Jurkat, Clone E6-1 (cell line): Measurements from ENCODE around the gene SLC39A12.

Experiments used
- DNase-seq: peaks from one replicate; pipeline ENCODE4 v3.0.0-alpha.2; 2011; ENCODE audit warnings: low read depth, low spot score
- H3K4me3 ChIP-seq: 2 replicates; pipeline ENCODE4 v1.5.1; 2011; ENCODE audit warnings: mild to moderate bottlenecking, low read length, control low read depth, moderate library complexity

The SLC39A12 gene

DNA sequence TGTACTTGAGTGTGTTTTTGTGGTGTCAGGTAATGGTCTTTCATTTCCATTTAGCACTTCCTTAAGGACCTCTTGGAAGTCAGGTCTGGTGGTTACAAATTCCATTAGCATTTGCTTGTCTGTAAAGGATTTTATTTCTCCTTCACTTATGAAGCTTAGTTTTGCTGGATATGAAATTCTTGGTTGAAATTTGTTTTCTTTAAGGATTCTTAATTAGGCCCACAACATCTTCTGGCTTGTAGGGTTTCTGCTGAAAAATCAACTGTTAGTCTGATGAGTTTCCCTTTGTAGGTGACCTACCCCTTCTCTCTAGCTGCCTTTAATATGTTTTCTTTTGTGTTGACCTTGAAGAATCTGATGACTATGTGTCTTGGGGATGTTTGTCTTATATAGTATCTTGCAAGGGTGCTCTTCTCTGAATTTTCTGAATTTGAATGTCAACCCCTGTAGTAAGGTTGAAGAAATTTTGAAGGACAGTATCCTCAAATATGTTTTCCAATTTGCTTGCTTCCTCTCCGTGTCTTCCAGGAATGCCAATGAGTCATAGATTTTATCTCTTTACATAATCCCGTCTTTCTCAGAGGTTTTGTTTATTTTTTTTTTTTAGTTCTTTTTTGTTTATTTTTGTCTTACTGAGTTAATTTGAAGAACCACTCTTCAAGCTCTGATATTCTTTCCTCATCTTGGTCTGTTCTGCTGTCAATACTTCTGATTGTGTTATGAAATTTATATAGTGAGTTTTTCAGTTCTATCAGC is 70.2 kb downstream of the SLC39A12 start:
- H3K4me3 ChIP-seq: no peak overlapping the region
- no peak for DNase-seq

DNA sequence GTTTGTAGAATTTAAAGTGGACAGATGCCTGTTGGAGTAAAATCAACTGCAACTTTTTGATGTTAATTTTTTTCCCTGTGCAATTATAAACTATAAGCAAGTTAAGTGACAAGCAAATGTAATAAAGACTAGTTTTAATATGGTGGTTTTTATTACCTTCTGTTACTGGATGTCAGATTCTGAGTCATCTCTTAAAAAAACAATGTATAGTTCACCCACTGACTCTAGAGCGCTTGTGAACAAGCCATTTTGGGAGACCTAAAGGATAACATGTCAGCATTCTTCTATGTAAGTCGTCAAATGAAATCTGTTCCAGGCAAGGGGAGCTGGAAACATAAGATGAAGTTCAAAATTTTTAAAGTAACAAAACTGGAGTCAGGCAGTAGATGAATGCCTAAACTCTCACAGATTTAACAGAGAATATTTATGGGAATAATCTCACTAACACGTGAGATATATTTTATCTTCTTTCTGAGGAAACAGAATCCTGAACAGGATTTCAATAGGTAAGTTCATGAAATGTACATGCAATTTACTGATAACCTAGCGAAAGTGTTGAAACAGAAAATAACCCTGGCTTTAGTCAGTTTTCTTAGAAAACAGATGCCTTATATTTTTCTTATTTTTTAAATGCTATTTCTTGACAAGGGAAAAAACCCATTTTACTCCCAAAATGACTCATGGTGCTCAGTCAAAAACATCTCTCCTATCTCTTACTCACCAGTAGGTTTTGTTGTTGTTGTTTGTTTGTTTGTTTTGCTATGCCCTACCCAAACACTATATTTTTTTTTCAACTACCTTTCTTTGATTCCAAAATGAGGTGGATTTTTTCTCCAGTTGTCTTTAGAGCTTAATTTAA is 91.7 kb downstream of the SLC39A12 start:
- no peak for DNase-seq
- H3K4me3 ChIP-seq: no peak overlapping the region

DNA sequence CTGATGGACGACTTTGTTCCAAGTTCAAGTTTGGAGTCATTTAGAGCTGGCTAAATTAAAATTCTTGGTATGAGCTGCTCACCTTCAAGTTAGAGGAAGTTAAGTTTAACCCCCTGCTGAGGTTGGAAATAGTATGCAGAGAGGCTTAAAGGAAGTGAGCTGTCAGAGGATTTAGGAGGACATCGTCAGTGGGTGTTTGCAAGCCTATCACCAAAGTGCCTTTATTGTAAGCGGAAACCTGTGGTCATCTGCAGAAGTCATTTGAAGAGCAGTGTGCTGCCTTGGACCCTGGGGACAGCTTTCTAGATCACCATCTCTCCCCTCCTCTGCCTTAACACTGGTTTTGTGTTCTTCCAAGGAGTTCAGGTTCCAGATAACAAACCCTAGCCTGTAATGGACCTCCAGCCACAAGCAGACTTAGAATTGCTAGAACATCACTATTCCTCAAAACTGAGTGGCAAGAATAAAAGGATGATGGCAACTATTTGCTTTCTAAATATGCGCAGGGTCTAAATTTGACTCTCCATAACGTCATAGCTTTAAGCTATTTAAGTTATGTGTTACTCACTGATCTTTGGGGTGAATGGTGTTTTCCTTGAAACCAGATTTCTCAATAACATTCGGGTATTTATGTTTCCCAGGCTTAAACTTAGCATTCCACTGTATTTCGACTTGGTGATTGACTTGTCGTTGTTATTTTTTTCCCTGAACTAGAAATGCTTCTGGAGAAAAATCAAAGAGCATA is 93.4 kb downstream of the SLC39A12 start:
- no peak for DNase-seq
- no peak overlapping the region for H3K4me3 ChIP-seq

DNA sequence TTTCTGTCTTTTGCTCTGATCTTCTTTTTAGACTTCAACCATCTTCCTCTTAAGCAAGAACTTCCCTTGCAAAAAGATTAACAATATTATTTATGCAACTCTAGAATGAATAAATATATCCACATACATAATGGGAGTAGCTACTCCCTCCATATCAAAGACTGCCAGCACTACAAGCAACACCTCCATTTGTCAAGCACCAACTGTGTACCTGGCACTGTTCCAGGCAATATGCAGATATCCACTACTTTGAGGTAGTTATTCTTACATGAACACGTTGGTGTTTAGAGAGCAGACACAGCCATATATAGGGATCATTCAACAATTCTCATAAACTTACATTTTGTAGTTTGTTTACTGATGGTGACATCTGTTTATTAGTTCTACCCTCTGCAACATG is 104.9 kb downstream of the SLC39A12 start:
- H3K4me3 ChIP-seq: no peak overlapping the region
- DNase-seq: no peak

DNA sequence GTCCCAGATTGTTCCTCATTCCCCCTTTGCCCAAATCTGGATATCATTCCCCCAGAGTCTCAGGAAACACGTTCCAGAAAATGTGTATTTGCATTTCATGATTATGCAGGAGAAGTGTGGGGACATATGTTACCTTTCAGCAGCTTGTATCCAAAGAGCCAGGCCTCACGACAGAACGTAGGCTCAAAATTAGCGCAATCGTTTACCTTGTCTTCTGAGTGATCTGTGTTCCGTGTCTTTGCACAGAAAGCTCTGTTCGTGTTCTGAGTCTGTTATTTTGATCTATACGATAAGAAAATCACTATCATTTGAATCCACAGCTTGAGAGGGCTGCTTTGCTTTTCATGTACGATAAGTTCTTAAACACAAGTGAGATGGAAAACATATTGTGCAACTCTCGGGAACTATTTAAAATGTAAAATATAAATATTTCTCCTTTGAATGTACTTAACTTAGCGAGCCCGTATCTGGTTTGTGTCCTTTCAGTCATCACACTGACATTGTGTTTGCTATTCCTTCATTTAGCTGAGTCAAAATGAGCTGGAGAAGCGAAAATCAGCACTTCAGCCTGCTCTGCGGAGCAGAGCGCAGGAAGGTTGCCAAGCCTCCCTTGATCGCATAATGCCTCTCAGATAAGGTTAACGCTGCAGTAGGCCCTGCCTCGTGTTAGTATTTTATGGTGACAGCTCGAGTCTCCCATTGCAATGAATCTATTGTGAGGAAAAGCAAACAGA is 108.3 kb downstream of the SLC39A12 start:
- DNase-seq: no peak
- H3K4me3 ChIP-seq: no peak overlapping the region

DNA sequence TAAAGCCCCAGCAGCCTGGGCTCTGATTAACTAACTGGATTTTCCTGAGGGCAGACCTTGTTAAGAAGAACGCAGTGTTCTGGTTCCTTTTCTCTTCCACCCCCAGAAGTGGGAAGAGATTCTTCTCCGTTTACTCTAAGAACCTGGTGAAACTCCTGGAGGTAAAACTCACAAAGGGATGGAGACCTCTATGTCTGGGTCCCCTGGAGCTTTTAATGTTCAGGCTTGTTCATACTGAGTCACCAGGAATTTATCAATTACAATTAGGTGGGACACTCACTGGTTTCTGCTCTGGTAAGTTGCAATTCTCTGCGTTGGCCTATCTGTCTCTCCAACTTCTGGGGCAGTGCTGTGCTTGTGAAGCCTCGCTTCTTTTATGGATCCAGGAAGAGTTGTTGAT is 115.2 kb downstream of the SLC39A12 start:
- no peak overlapping the region for H3K4me3 ChIP-seq
- DNase-seq: no peak

DNA sequence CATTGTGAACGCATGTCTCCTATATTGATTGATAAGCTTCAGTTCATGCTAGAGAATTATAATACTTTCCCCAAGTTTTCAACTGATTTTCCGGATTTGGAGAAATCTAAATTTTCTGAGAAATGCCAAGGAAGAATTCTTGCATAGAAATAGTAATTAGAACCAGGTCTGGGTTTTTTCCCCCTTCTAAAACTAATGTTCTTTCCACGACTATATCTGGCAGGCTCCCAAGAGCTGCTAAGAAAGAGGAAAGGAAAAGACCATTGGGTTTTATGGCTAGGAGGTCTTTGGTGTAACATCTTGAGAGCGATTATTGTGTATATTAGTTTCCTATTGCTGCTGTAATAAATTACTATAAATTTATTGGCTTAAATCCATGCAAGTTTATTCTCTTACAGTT is 116.7 kb downstream of the SLC39A12 start:
- H3K4me3 ChIP-seq: no peak overlapping the region
- DNase-seq: no peak

DNA sequence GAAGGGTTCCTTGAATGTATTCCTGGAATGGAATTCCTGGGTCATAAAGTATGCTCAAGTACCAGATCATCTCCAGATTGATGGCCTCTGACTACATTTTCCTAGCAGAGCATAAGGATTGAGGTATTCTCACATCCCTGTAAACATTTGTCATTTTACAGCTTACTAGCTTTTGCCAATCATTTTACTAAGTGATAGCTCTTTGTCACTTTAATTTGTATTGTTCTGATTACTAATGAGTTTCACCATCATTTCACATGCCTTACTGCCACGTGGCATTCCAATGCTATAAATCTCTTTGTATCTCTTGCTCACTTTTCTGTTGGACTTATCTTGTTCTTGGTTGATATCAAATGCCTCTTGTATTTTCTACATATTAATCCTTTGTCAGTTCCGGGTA is 119.9 kb downstream of the SLC39A12 start:
- no peak for DNase-seq
- H3K4me3 ChIP-seq: no peak overlapping the region

DNA sequence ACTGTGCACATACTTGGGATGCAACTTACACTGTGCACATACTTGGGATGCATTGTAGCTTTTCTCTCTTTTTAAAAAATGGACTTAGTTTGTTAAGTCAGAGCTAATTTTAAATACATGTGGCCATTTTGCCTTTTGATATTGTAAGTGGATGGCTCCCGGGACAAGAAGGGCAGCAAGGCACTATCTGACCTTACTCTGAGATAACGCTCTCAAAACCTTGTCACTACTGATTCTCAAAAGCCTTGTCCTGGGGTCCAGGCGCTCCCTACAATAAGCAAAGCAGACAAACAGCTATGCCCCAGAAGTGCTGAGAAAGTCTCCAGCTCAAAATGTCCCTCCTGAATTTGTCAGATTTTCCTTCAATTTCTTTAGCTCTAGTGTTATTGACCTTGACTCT is 121.6 kb downstream of the SLC39A12 start:
- no peak for DNase-seq
- H3K4me3 ChIP-seq: no peak overlapping the region

DNA sequence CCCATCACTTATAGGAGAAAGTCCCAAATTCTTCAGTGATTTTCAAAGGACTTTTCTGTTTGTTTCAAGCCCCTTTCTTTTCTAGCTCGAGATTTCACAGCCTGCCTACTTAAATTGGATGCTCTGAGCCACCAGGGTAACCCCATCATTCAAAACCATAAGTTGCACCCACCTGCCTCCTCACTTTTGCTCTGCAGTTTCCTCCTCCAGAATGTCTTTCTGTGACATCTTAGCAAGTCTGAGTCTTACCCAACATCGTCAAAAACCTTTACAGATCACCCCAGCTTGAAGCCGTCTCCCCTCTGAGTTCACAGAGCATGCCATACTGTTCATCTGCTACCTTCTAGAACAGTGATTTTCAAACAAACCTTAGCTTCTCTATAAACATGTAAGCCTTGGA is 124.2 kb downstream of the SLC39A12 start:
- H3K4me3 ChIP-seq: no peak overlapping the region
- DNase-seq: no peak

DNA sequence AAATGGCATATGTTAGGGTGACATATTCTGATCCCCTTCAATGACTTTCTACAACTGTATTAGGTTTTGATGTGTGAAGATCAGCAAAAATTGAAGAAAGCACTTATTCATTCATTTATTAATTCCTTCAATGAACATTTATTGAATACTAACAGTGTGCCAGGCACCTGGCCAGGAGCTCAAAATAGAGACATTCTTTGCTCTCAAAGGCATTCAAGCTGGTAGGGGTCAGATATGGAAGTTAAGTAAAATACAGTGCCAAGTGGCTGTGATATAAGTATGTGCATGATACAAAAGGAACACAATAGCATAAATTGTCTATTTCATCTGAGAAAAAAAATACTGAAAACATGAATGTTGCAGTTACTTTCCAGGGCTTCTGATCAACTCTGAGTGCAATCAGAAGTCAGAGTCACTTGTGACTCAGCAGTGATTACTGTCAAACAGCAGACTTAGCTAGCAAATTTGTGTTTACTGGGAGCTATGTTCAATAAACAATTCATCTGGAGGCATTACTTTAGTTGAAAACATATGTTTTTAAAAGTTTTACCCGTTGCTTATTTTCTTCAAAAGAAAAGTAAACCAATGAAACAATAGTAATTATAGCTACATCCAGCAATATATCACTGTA is 128.1 kb downstream of the SLC39A12 start:
- no peak for DNase-seq
- H3K4me3 ChIP-seq: no peak overlapping the region

DNA sequence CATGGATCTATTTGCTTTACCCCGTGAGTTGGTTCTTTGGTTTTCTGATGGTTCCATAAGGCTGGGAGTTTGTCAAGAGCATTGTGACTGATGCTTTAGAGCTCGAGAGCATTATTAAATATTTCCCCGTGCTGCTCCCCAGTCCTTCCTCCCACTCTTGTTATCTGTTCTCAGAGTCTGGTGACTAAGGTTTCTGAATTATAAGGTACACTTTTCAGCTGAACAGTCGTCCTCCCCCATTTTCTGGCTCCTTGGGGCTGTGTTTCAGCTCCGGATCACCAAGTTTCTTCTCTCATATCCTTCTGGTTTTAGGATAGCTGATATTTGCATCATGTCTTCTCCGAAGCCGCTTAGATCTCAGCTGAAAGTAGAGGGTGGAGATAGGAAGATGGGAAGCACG is 130.7 kb downstream of the SLC39A12 start:
- no peak for DNase-seq

DNA sequence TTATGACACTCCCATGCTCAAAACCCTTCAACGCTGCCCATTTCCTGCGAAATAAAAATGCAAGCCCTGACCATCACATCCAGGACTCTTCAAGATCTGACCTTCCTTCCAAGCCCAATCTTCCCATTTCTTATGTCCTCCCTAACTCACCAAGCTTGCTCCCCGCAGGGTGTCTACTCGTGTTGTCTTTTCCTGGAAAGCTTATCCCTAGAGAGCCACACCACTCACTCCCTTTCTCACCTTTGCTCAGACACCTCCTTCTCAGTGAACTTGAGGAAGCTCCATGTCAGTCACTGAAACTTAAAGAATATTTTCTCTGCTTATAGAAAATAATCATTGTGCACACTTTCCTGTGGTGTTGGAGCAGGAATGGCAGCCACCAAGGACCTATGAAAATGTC is 134.1 kb downstream of the SLC39A12 start:
- no peak overlapping the region for H3K4me3 ChIP-seq
- DNase-seq: no peak

More for the DNA sequence above, 130.7 kb downstream of the SLC39A12 start:
- H3K4me3 ChIP-seq: no peak overlapping the region

DNA sequence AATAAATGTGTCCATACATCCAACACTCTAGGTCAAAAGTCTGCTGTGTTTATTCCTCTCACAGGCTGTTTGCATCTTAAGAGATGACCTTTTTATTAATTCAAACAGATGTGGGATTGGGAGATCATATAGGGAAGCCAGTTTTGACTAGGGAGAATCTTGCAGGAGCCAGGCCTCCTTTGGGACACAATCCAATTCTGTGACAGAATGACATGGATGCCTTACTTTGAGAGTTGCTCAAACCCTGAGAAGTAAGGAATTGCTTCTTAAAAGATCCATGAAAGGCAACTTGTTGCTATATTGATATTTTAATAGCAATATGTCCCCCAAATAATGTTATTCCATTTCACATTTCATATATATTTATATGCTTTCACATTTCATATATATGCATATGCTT is 135.0 kb downstream of the SLC39A12 start:
- DNase-seq: no peak
- no peak overlapping the region for H3K4me3 ChIP-seq

DNA sequence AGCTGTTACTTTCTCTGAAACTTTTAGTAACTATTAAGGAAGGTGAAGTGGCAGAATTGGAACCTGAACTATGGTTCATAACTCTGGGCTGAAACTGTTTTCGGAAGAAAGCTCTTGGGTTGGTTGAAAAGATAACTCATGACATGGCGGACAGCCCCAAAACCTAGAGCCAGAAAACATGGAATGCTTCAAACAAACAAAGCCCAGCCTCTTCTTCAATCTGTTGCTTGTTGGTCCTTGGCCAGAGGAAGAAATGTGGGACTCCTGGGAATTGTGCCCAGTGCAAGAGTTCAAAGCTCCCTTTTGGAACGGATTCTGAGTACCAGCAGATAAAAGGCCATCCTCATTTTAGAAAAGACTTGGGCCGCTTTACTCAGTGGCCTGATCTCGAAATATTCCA is 135.6 kb downstream of the SLC39A12 start:
- H3K4me3 ChIP-seq: no peak overlapping the region
- no peak for DNase-seq
